K562 (cell line): ENCODE results near the gene PKLR. TPM values are rescaled to one million over a fixed set of nuclear protein-coding genes. Genes with fewer than 3 reads are reported as not detected.

ENCODE experiments used
- ATAC-seq: fragments of 200-7000 bp; cut with Tn5 transposase; 3 replicates; pipeline ENCODE4 v1.9.1; 2020; ENCODE audit warnings: moderate library complexity
- BruUV-seq: library from RNA; stranded (reverse); fragments of 400-500 nt; replicated peaks from 2 replicates; lab custom pipeline; 2021; lab: Mats Ljungman, UMichigan
- CTCF ChIA-PET: fragments of 300-600 bp; formaldehyde crosslinking; extraction: SDS; loops from one replicate; lab custom pipeline; 2021; ENCODE audit warnings: low intra/inter-chr PET ratio; lab: Yijun Ruan, JAX
- POLR2A ChIA-PET: fragments of 300-600, 350-650 bp; sonication (Branson Sonifier 250); formaldehyde crosslinking; extraction: SDS; loops from one replicate; lab custom pipeline; 2021; ENCODE audit warnings: antibody characterized with exemption, inconsistent platforms; lab: Yijun Ruan, JAX
- DNase-seq, 4 experiments: peaks; one replicate each; pipeline versions ENCODE4 v3.0.0 to v3.0.0-alpha.2; 2011 to 2018; ENCODE audit warnings: low spot score in 3 of 4, mixed read lengths in 3 of 4; ENCODE audit errors: extremely low read depth in 1 of 4
- FAIRE-seq: peaks from 2 replicates; lab custom pipeline; 2011; peaks lifted over from hg19 to GRCh38; lab: Jason Lieb, UNC
- H2AFZ ChIP-seq: 2 replicates; pipeline ENCODE4 v1.6.0; 2011; ENCODE audit warnings: low read depth, low read length, control low read depth, inconsistent platforms
- H3K27ac ChIP-seq: fragments of 200-600 bp; 3 replicates; pipeline ENCODE4 v1.8.0; 2011; ENCODE audit warnings: low read depth, mild to moderate bottlenecking, control low read depth, inconsistent platforms, low read length, moderate library complexity, mixed read lengths; ENCODE audit errors: extremely low read depth
- H3K27me3 ChIP-seq, 2 experiments: fragments of 300-600 bp in 1 of 2; 2 replicates in 1 of 2; 3 replicates in 1 of 2; pipeline versions ENCODE4 v1.6.0 to v1.8.0; 2011; ENCODE audit warnings: inconsistent platforms in 2 of 2, low read length in 2 of 2, mild to moderate bottlenecking in 1 of 2, mixed read lengths in 1 of 2, moderate library complexity in 1 of 2; ENCODE audit not compliant: control insufficient read depth in 2 of 2, insufficient read depth in 2 of 2
- H3K36me3 ChIP-seq: fragments of 300-600 bp; 3 replicates; pipeline ENCODE4 v1.8.0; 2011; ENCODE audit warnings: mild to moderate bottlenecking, low read length, inconsistent platforms; ENCODE audit not compliant: control insufficient read depth, insufficient read depth
- H3K4me1 ChIP-seq, 2 experiments: fragments of 200-600 bp in 1 of 2; replicated peaks in 1 of 2; 2 replicates in 1 of 2; 3 replicates in 1 of 2; pipeline versions ENCODE4 v1.5.1 to v1.8.0; 2011; ENCODE audit warnings: inconsistent platforms in 2 of 2, low read length in 2 of 2, mild to moderate bottlenecking in 1 of 2, mixed read lengths in 1 of 2, moderate library complexity in 1 of 2; ENCODE audit not compliant: control insufficient read depth in 2 of 2, insufficient read depth in 2 of 2
- H3K4me2 ChIP-seq: 2 replicates; pipeline ENCODE4 v1.6.1; 2011; ENCODE audit warnings: low read length, control low read depth, inconsistent platforms, mixed read lengths; ENCODE audit not compliant: insufficient read depth
- H3K4me3 ChIP-seq: fragments of 200-600 bp; sonication (generic), shearing (Covaris generic); 2 replicates; pipeline ENCODE4 v1.5.1; 2016; ENCODE audit warnings: control low read depth, inconsistent platforms
- H3K79me2 ChIP-seq: fragments of 200-600 bp; 3 replicates; pipeline ENCODE4 v1.8.0; 2011; ENCODE audit warnings: low read length, inconsistent platforms; ENCODE audit not compliant: control insufficient read depth, insufficient read depth
- H3K9ac ChIP-seq, 2 experiments: 2 replicates each; pipeline versions ENCODE4 v1.6.0 to v1.6.1; 2011; ENCODE audit warnings: low read depth in 2 of 2, low read length in 2 of 2, control low read depth in 1 of 2, inconsistent platforms in 1 of 2, mild to moderate bottlenecking in 1 of 2, mixed read lengths in 1 of 2; ENCODE audit not compliant: insufficient read depth in 1 of 2
- H3K9me1 ChIP-seq: one replicate; pipeline ENCODE4 v1.6.0; 2011; ENCODE audit warnings: inconsistent platforms, mild to moderate bottlenecking, low read length, moderate library complexity; ENCODE audit not compliant: control insufficient read depth, insufficient read depth
- H3K9me3 ChIP-seq: replicated peaks from 2 replicates; pipeline ENCODE4 v1.5.1; 2011; ENCODE audit warnings: low read depth, low read length, inconsistent platforms; ENCODE audit not compliant: control insufficient read depth, insufficient read depth
- H4K20me1 ChIP-seq: replicated peaks from 2 replicates; pipeline ENCODE4 v1.6.1; 2011; ENCODE audit warnings: low read length, inconsistent platforms, mixed read lengths; ENCODE audit not compliant: control insufficient read depth, insufficient read depth
- ASH1L ChIP-seq: fragments of 450-650 bp; IDR thresholded peaks from 2 replicates; pipeline ENCODE4 v1.6.1; 2018; ENCODE audit warnings: borderline replicate concordance, mild to moderate bottlenecking, low read depth; ENCODE audit not compliant: partially characterized antibody
- ATF1 ChIP-seq, 2 experiments: fragments of 450-650 bp in 1 of 2; IDR thresholded peaks; 2 replicates each; pipeline ENCODE4 v1.6.1; 2016; ENCODE audit warnings: missing compliant biosample characterization in 1 of 2, missing genetic modification characterization in 1 of 2
- GATAD2A ChIP-seq: fragments of 450-650 bp; IDR thresholded peaks from 2 replicates; pipeline ENCODE4 v1.6.1; 2017
- NFIC ChIP-seq: fragments of 450-650 bp; IDR thresholded peaks from 2 replicates; pipeline ENCODE4 v1.6.1; 2017; ENCODE audit warnings: mild to moderate bottlenecking, inconsistent platforms
- SRSF1 ChIP-seq: fragments of 200-400 bp; formaldehyde crosslinking; IDR thresholded peaks from 2 replicates; pipeline ENCODE4 v1.6.1; 2017; ENCODE audit warnings: mild to moderate bottlenecking, low read depth, low read length, moderate library complexity
- ZNF143 ChIP-seq: sonication (generic); formaldehyde crosslinking; IDR thresholded peaks from 2 replicates; pipeline ENCODE4 v1.9.0; 2022; ENCODE audit warnings: mild to moderate bottlenecking, missing genetic modification reagents
- ZNF561 ChIP-seq: fragments of 450-650 bp; formaldehyde crosslinking; conservative IDR thresholded peaks from 2 replicates; pipeline ENCODE4 v1.4.0; 2020; ENCODE audit warnings: mild to moderate bottlenecking, moderate library complexity
- WGBS: fragments of 100-300 bp; shearing (Covaris generic); methylation state at CpG from one replicate; pipeline ENCODE4 v1.1.6; 2016; ENCODE audit warnings: low coverage, mixed read lengths; ENCODE audit not compliant: insufficient coverage; ENCODE audit errors: missing lambda C conversion rate; 5-methylcytosine and 5-hydroxymethylcytosine counted together
- in situ Hi-C: fragments of 300-500 bp; cut with MboI; formaldehyde crosslinking; loops from 4 replicates; pipeline ENCODE4 v1.15.0; 2018; ENCODE audit warnings: inconsistent platforms, mixed read lengths
- intact Hi-C: fragments of 100-400 bp; cut with micrococcal nuclease; formaldehyde crosslinking; loops from 2 replicates; pipeline ENCODE4 v1.14.2; 2022
- polyA plus RNA-seq, 8 experiments: library from polyadenylated mRNA; depleted of rRNA in 4 of 8; stranded (reverse) in 5 of 8; unstranded in 3 of 8; fragments of >200 nt; fragmentation: Nextera tagmentation in 2 of 8; fragmentation: Illumina TruSeq in 1 of 8; extraction: Ambion mirVana in 2 of 8; extraction: Trizol in 1 of 8; gene quantifications; 2 replicates each; pipeline versions ENCODE4 v1.2.1 to v1.2.3, GENCODE V29; 2011 to 2014; ENCODE audit warnings: inconsistent platforms in 1 of 8, missing spikeins in 1 of 8
- total RNA-seq, 7 experiments: library from RNA; depleted of rRNA in 6 of 7; stranded (reverse); fragments of >200 nt in 6 of 7; fragmentation: Illumina TruSeq in 2 of 7; extraction: Trizol in 2 of 7; gene quantifications; 2 replicates each; pipeline versions ENCODE4 v1.2.1 to v1.2.3, GENCODE V29; 2011 to 2021; ENCODE audit warnings: low replicate concordance in 1 of 7
- TF ChIP-seq, protein P1 (sequence below): fragments of 450-650 bp; IDR thresholded peaks from 2 replicates; pipeline ENCODE4 v1.6.1; 2017; ENCODE audit warnings: antibody characterized with exemption, mild to moderate bottlenecking

PKLR gene
- total and polyA plus RNA-seq, 9 of the 15 experiments (the other 6 are each of a cell fraction or from before 2014, with no cell fraction given), result 10.7 to 78.4 (median 38.2) TPM

DNA sequence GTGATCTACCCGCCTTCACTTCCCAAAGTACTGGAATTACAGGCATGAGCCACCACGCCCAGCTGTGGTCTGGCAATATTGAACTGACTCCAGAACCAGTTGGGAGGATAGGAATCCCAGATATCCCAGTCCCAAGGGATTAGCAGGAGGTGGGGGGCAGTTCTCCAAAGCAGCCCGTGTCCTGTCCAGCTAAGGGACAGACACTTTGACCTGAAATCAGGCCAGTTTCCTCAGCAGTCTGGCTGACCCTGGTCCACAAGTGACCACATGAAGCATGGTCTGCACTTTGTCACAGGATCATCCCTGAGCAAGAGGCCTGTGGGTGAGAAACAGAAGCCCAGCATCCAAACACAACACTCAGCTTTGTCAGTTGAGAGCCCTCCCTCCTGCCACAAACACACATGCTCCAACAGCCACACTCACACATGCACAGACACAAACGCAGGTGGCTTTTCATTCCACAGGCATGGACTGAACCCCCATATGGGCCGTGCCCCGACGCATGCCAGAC lies 4.7 kb upstream of the PKLR start (continued):
- TF ChIP-seq ASH1L, result no peak
- TF ChIP-seq, protein P1, sequence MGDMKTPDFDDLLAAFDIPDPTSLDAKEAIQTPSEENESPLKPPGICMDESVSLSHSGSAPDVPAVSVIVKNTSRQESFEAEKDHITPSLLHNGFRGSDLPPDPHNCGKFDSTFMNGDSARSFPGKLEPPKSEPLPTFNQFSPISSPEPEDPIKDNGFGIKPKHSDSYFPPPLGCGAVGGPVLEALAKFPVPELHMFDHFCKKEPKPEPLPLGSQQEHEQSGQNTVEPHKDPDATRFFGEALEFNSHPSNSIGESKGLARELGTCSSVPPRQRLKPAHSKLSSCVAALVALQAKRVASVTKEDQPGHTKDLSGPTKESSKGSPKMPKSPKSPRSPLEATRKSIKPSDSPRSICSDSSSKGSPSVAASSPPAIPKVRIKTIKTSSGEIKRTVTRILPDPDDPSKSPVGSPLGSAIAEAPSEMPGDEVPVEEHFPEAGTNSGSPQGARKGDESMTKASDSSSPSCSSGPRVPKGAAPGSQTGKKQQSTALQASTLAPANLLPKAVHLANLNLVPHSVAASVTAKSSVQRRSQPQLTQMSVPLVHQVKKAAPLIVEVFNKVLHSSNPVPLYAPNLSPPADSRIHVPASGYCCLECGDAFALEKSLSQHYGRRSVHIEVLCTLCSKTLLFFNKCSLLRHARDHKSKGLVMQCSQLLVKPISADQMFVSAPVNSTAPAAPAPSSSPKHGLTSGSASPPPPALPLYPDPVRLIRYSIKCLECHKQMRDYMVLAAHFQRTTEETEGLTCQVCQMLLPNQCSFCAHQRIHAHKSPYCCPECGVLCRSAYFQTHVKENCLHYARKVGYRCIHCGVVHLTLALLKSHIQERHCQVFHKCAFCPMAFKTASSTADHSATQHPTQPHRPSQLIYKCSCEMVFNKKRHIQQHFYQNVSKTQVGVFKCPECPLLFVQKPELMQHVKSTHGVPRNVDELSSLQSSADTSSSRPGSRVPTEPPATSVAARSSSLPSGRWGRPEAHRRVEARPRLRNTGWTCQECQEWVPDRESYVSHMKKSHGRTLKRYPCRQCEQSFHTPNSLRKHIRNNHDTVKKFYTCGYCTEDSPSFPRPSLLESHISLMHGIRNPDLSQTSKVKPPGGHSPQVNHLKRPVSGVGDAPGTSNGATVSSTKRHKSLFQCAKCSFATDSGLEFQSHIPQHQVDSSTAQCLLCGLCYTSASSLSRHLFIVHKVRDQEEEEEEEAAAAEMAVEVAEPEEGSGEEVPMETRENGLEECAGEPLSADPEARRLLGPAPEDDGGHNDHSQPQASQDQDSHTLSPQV, result no peak
- TF ChIP-seq, all 486 proteins: peak for 0

DNA sequence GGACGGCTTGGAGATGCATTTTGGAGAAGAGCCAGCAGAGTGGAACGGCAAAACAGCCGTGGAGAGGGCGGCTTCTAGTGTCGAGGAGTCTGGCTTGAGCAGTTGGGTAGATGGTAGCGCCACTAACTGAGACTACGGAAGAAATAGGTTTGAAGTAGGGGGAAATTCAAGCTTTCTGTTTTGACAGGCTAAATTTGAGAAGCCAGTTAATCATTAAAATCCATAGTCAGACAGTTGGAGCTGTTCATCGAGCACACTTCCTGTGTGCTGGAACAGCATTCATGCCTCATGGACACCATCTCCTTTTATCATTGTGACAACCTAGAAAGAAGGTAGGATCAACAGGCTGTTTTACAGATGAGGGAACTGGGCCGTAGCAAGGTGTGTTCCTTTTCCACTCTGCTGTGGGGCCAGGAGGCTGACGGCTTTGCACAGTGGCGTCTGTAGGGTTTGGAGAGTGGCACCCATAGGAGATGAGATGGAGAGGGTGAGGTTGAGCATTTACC lies 3.4 kb upstream of the PKLR start:
- Histone ChIP-seq H3K27me3 (no peaks in the 10 kb centered on the region), H3K9me1 (no peaks in the 10 kb centered on the region), H3K36me3 (no peaks in the 10 kb centered on the region), H4K20me1 (no peaks in the 10 kb centered on the region), H3K27ac (no peak overlapping the region), H3K79me2 (peaks cover 33% of the 10 kb centered on the region), H2AFZ (peak overlapping the region; percentile 36; the same call in 1 of the 2 replicates), H3K4me2 (no peak overlapping the region), H3K4me3 (no peak overlapping the region), H3K9ac (no peak overlapping the region), H3K9me3 (no peaks in the 10 kb centered on the region), H3K4me1 (peaks cover 22 to 37% of the 10 kb centered on the region in 2 experiments; a peak in 4 of 5 replicates)
- no peak for FAIRE-seq
- CTCF ChIA-PET, result no interaction called here
- ATAC-seq, result no peak
- BruUV-seq, result no TSS peak
- POLR2A ChIA-PET, result interaction anchor here (1.3 kb wide), 1 partner anchor 13 kb away, joined by 3 read pairs; no protein-coding TSS in a partner anchor
- 86% methylated on average over 11 of the region's 11 CpGs for WGBS
- TF ChIP-seq SRSF1 (no peak), GATAD2A (no peak), ZNF561 (CRISPR knock-in tag) (no peak), ATF1 (CRISPR knock-in tag; IDR thresholded peaks at IDR 0.05) (no peak), ATF1 (tag; IDR thresholded peaks at IDR 0.05) (no peak), NFIC (0 out of 2 replicates have a peak, but pooled peaks have one; percentile 41), ZNF143 (CRISPR knock-in tag) (no peak)
- in situ Hi-C loops (loop anchor here (25.0 kb wide), 1 partner anchor 1433 kb away; the partner anchor contains the start of genes ISG20L2, METTL25B and MRPL24), intact Hi-C loops (no loop called here)
- DNase-seq, result no peak
